Activated T-helper 2 cell treated with anti-CD3 and anti-CD28 coated beads, Interferon-gamma antibody, Interleukin-2, Interleukin-4, amounts not matched to agents 10 μg/mL and 5 μg/mL and 100 μg/mL, durations not matched to agents 14 hours and 24 hours and 36 hours (primary cell): ENCODE data around the gene GPR37L1. TPM values are rescaled to one million over a fixed set of nuclear protein-coding genes. Genes with fewer than 3 reads are reported as not detected.
"Not testable (repeated sequence)": the region's sequence is repeated elsewhere in the genome, so short reads cannot be mapped to it uniquely, and the experiment has no call there.

Source experiments
- DNase-seq: peaks from one replicate; pipeline ENCODE4 v3.0.0; 2021; ENCODE audit warnings: low spot score
- H3K27ac Mint-ChIP-seq: one replicate; pipeline ENCODE4 v1.8.0; 2021; ENCODE audit warnings: mixed read lengths
- H3K27me3 Mint-ChIP-seq: one replicate; pipeline ENCODE4 v1.8.0; 2021; ENCODE audit warnings: low read depth, mixed read lengths
- H3K36me3 Mint-ChIP-seq: one replicate; pipeline ENCODE4 v1.8.0; 2021; ENCODE audit warnings: low read depth, mixed read lengths
- H3K4me1 Mint-ChIP-seq: one replicate; pipeline ENCODE4 v1.8.0; 2021; ENCODE audit warnings: low read depth, mixed read lengths
- H3K4me3 Mint-ChIP-seq: one replicate; pipeline ENCODE4 v1.8.0; 2021; ENCODE audit warnings: low read depth, mild to moderate bottlenecking, moderate library complexity, mixed read lengths
- H3K9me3 Mint-ChIP-seq: one replicate; pipeline ENCODE4 v1.8.0; 2021; ENCODE audit warnings: mixed read lengths
- intact Hi-C: fragments of 100-400 bp; cut with micrococcal nuclease; formaldehyde crosslinking; loops from one replicate; pipeline ENCODE4 v1.15.1; 2023
- total RNA-seq: library from RNA; stranded (reverse); gene quantifications from 2 replicates; pipeline ENCODE4 v1.2.3, GENCODE V29; 2022

GPR37L1 gene
- total RNA-seq, 1 donor from 2014 or later: not detected

DNA sequence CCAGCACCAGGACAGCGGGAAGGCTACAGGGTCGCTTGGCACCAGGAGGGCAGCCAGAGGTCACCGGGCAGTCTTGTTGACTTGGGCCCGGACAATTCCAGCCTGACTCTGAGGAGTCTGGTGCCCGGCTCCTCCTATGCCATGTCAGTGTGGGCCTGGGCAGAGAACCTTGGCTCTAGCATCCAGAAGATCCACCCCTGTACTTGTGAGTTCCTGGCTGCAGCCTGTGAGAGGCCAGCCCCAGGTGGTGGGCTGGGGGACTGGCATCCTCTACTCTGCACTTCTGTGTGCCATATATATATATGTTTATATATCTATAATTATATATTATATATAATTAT, 49.3 kb downstream of the GPR37L1 start:
- DNase-seq: no peak
- Mint-ChIP-seq H3K27me3 (no peaks in the 10 kb centered on the region), H3K9me3 (no peaks in the 10 kb centered on the region), H3K4me3 (no peak overlapping the region), H3K27ac (no peak overlapping the region), H3K36me3 (no peaks in the 10 kb centered on the region), H3K4me1 (peaks cover 3% of the 10 kb centered on the region)
- intact Hi-C loops: no loop called here

DNA sequence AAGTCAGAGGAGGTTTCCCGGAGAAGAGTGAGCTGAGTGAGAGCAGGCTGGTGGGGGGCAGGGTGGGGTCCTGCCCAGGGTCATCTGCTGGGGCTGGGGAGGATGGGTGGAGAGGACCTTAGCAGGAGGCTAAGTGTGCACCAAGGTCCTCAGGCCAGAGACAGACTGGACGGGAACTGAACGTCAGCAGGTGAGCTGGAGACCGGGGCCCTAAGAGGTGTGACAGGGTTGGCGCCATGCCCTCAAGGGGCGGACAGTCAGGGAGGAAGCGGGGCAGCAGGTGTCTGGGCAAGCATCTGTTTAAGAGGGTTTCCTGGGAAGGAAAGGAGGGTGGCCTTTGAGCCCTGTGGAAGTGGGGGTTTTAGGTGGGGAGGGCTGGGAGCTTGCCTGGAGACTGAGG, 51.3 kb downstream of the GPR37L1 start:
- H3K36me3 Mint-ChIP-seq: no peaks in the 10 kb centered on the region
- H3K27ac Mint-ChIP-seq: no peak overlapping the region
- no peaks in the 10 kb centered on the region for H3K27me3 Mint-ChIP-seq
- no peaks in the 10 kb centered on the region for H3K9me3 Mint-ChIP-seq
- no peak overlapping the region for H3K4me3 Mint-ChIP-seq
- intact Hi-C loops: no loop called here
- H3K4me1 Mint-ChIP-seq: no peaks in the 10 kb centered on the region
- DNase-seq: no peak

DNA sequence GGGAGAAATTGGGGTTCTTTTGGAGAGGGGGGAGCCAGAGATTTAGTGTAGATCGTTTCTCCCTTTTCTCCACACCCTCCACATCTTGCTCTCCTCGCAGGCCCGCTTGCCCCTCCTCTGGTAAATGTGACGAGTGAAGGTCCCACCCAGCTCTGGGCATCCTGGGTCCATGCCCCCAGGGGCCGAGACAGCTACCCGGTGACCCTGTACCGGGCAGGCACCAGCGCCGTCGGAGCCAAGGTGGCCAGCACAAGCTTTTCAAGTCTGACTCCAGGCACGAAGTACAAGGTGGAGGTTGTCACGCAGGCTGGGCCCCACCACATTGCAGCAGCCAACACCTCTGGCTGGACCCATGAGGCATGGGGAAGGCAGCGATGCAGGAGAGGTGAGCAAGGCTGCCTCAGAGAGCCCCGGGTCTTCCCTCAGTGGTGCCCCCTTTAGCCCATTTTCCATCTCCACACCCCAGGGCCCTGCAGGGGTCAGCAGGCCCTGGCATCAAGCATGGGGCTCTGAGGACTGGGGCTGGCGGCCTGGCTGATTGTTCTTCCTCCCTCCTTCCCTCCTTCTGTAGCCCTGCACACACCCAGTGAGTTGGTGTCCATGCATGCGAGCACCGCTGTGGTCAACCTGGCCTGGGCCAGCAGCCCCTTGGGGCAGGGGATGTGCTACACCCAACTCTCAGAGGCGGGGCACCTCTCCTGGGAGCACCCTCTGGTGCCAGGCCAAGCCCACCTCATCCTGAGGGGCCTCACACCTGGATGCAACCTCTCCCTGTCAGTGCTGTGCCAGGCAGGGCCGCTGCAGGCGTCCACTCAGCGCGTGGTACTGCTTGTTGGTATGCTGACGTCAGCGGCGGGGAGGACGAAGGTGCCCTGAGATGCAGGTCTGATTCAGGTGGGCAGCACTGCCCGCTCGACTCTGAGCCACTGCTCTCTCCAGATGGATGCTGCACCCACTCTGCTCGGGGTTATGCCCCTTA, 54.5 kb downstream of the GPR37L1 start:
- no peak for DNase-seq
- Mint-ChIP-seq H3K27ac (no peak overlapping the region), H3K9me3 (no peaks in the 10 kb centered on the region), H3K36me3 (no peaks in the 10 kb centered on the region), H3K4me3 (no peak overlapping the region), H3K27me3 (no peaks in the 10 kb centered on the region), H3K4me1 (peaks cover 3% of the 10 kb centered on the region)
- intact Hi-C loops: no loop called here

DNA sequence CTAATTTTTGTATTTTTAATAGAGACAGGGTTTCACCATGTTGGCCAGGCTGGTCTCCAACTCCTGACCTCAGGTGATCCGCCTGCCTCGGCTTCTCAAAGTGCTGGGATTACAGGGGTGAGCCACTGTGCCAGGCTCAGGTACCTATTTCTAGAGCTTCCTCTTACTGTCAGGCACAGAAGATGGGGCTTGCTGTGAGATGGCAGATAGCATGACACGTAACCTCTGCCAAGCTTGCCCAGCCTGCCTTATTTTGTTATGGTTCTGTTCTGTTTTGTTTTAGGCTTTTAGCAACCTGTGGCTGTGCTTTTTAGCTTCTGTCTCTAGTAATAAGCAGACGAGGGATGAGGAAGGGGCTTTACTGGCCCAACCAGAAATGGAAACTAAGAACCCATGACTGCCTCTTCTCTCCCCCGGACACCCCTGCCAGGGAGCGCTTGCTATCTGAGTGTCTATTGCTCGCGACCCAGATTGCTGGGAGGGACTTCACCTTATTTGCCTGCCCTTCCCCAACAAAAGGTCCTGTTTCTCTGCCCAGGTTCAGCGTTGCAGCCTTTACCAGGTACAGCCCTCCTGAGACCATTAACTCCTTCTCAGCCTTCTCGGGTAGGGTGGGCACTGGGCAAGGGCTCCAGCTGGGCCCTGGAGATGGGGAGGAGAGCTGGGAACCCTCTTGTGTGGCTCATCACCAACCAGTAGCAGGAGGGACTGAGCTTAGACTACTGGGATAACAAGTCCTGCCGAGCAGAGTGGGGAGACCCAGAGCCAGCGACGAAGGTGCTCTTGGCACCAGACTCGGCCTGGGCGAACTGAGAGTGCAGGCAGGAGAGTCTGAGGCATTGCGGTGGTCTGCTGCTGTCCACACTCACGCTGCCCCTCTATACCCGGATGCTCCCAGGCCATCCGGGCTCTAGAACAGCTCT, 57.4 kb downstream of the GPR37L1 start:
- no peak overlapping the region for H3K27ac Mint-ChIP-seq
- H3K27me3 Mint-ChIP-seq: no peaks in the 10 kb centered on the region
- intact Hi-C loops: no loop called here
- peaks cover 15% of the 10 kb centered on the region for H3K4me1 Mint-ChIP-seq
- H3K9me3 Mint-ChIP-seq: no peaks in the 10 kb centered on the region
- H3K4me3 Mint-ChIP-seq: no peak overlapping the region
- DNase-seq: no peak
- no peaks in the 10 kb centered on the region for H3K36me3 Mint-ChIP-seq

GRCh38 chr1:202180751-202181139, 58.0 kb downstream of the GPR37L1 start:
- H3K27me3 Mint-ChIP-seq, intact Hi-C loops, H3K27ac Mint-ChIP-seq, H3K9me3 Mint-ChIP-seq, H3K36me3 Mint-ChIP-seq, H3K4me3 Mint-ChIP-seq, DNase-seq: not testable (repeated sequence)
- H3K4me1 Mint-ChIP-seq: peaks cover 15% of the 10 kb centered on the region

DNA sequence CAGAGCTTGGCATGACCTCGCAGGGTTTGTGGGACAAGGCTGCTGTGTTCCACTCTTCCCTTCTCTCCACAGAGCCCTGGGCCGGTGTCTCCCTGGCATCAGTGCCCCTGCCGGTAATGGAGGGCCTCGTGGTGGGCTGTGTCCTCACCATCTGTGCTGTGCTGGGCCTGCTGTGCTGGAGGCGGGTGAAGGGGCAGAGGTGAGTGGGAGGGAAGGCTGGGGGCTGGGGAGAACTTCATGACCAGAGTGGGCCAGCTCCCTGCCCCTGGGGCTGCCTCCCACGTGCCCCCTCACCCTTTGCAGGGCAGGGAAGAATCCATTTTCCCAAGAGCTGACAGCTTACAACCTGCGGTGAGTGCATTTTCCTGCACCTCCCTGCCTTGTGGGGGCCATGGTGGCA, 58.9 kb downstream of the GPR37L1 start:
- Mint-ChIP-seq H3K27me3 (no peaks in the 10 kb centered on the region), H3K27ac (no peak overlapping the region), H3K4me3 (no peak overlapping the region)

GRCh38 chr1:202182040-202182877, 59.5 kb downstream of the GPR37L1 start:
- DNase-seq: no peak
- Mint-ChIP-seq H3K4me1 (peaks cover 15% of the 10 kb centered on the region), H3K27ac (no peak overlapping the region), H3K9me3 (no peaks in the 10 kb centered on the region), H3K36me3 (no peaks in the 10 kb centered on the region), H3K27me3 (no peaks in the 10 kb centered on the region), H3K4me3 (no peak overlapping the region)
- intact Hi-C loops: no loop called here

More for the DNA sequence above, 58.9 kb downstream of the GPR37L1 start:
- Mint-ChIP-seq H3K36me3 (no peaks in the 10 kb centered on the region), H3K9me3 (no peaks in the 10 kb centered on the region), H3K4me1 (peaks cover 15% of the 10 kb centered on the region)
- intact Hi-C loops: no loop called here
- no peak for DNase-seq

Other genes with a start within 250 kb of the GPR37L1 start
- 0.41 and 0.48 TPM in 2 replicates for gene SHISA4, start 234.0 kb upstream of the GPR37L1 start, total RNA-seq
- not detected in 2 replicates for gene LMOD1, start 176.4 kb upstream of the GPR37L1 start, total RNA-seq
- 92.6 and 96.0 TPM in 2 replicates for gene TIMM17A, start 167.4 kb upstream of the GPR37L1 start, total RNA-seq
- gene RNPEP, start 140.3 kb upstream of the GPR37L1 start, total RNA-seq: 42.5 and 43.6 TPM in 2 replicates
- gene ELF3, start 112.3 kb upstream of the GPR37L1 start, total RNA-seq: 0.62 and 0.97 TPM in 2 replicates
- gene ARL8A, start 21.8 kb downstream of the GPR37L1 start, total RNA-seq: 57.9 and 64.7 TPM in 2 replicates
- gene PTPN7, start 37.7 kb downstream of the GPR37L1 start, total RNA-seq: 388 and 398 TPM in 2 replicates
- gene LGR6, start 70.9 kb downstream of the GPR37L1 start, total RNA-seq: not detected in 2 replicates
- 81.8 and 85.9 TPM in 2 replicates for gene UBE2T, start 219.0 kb downstream of the GPR37L1 start, total RNA-seq
- gene PPP1R12B, start 225.8 kb downstream of the GPR37L1 start, total RNA-seq: 13.5 and 15.4 TPM in 2 replicates